NCI-H748 (cell line): Measurements from ENCODE around the gene TXNRD1.
"Not testable (repeated sequence)": the region's sequence is repeated elsewhere in the genome, so short reads cannot be mapped to it uniquely, and the experiment has no call there.

Experiments used
- DNase-seq: peaks from one replicate; lab custom pipeline; 2025; ENCODE audit not compliant: unreplicated experiment; lab: John Stamatoyannopoulos, UW

TXNRD1 gene

GRCh38 chr12:104190641-104191176 is 24.9 kb upstream of the TXNRD1 start:
- DNase-seq: no peak

- no peak for DNase-seq
These were observed 18.3 kb upstream of the TXNRD1 start for GRCh38 chr12:104197264-104197663.

- no peak for DNase-seq
These were observed 15.6 kb upstream of the TXNRD1 start for GRCh38 chr12:104199964-104200363.

- peak; percentile 71 for DNase-seq
These were observed 14.2 kb upstream of the TXNRD1 start for GRCh38 chr12:104201238-104202001.

- DNase-seq: no peak
These were observed 10.7 kb upstream of the TXNRD1 start for GRCh38 chr12:104204690-104205480.

- no peak for DNase-seq
These were observed 8.0 kb upstream of the TXNRD1 start for GRCh38 chr12:104207416-104208205.

- DNase-seq: no peak
These were observed 3.1 kb upstream of the TXNRD1 start for GRCh38 chr12:104212516-104212915.

- DNase-seq: no peak
These were observed 1.6 kb upstream of the TXNRD1 start for GRCh38 chr12:104213952-104214351.

GRCh38 chr12:104216521-104216924 is 944 bp downstream of the TXNRD1 start:
- no peak for DNase-seq

- not testable (repeated sequence) for DNase-seq
These were observed 2.9 kb downstream of the TXNRD1 start for GRCh38 chr12:104218506-104218905.

GRCh38 chr12:104218935-104219334 is 3.4 kb downstream of the TXNRD1 start:
- no peak for DNase-seq

GRCh38 chr12:104219361-104219892 is 3.8 kb downstream of the TXNRD1 start:
- peak; percentile 48 for DNase-seq

- peak; percentile 97 for DNase-seq
These were observed 4.4 kb downstream of the TXNRD1 start for GRCh38 chr12:104219908-104220404.

- no peak for DNase-seq
These were observed 5.4 kb downstream of the TXNRD1 start for GRCh38 chr12:104220931-104221330.

GRCh38 chr12:104222976-104223375 is 7.4 kb downstream of the TXNRD1 start:
- DNase-seq: no peak

GRCh38 chr12:104223712-104224111 is 8.1 kb downstream of the TXNRD1 start:
- peak; percentile 19 for DNase-seq

- no peak for DNase-seq
These were observed 11.1 kb downstream of the TXNRD1 start for GRCh38 chr12:104226672-104227071.

- no peak for DNase-seq
These were observed 14.9 kb downstream of the TXNRD1 start for GRCh38 chr12:104230304-104231095.

GRCh38 chr12:104232609-104233280 is 17.2 kb downstream of the TXNRD1 start:
- no peak for DNase-seq
